RKO (cell line): ENCODE results near the gene GNAQ.

Experiments used
- DNase-seq: peaks from one replicate; pipeline ENCODE4 v3.0.0-alpha.2; 2016; ENCODE audit warnings: low spot score

Gene GNAQ

GRCh38 chr9:77944556-77945243 is 86.9 kb downstream of the GNAQ start:
- DNase-seq: no peak

- no peak for DNase-seq
Measured at GRCh38 chr9:77943057-77943456, 88.6 kb downstream of the GNAQ start.

GRCh38 chr9:77939149-77939668 is 92.4 kb downstream of the GNAQ start:
- DNase-seq: no peak

- no peak for DNase-seq
Measured at GRCh38 chr9:77938163-77938562, 93.4 kb downstream of the GNAQ start.

GRCh38 chr9:77935974-77936373 is 95.6 kb downstream of the GNAQ start:
- no peak for DNase-seq

GRCh38 chr9:77935211-77935610 is 96.4 kb downstream of the GNAQ start:
- DNase-seq: no peak

- no peak for DNase-seq
Measured at GRCh38 chr9:77933976-77934375, 97.6 kb downstream of the GNAQ start.

GRCh38 chr9:77933019-77933418 is 98.6 kb downstream of the GNAQ start:
- DNase-seq: no peak

GRCh38 chr9:77929942-77930341 is 101.7 kb downstream of the GNAQ start:
- no peak for DNase-seq

GRCh38 chr9:77927265-77927664 is 104.3 kb downstream of the GNAQ start:
- DNase-seq: no peak

GRCh38 chr9:77926371-77926878 is 105.2 kb downstream of the GNAQ start:
- DNase-seq: peak; percentile 46

GRCh38 chr9:77922591-77922990 is 109.0 kb downstream of the GNAQ start:
- no peak for DNase-seq

GRCh38 chr9:77917800-77918199 is 113.8 kb downstream of the GNAQ start:
- DNase-seq: no peak

GRCh38 chr9:77916820-77917219 is 114.8 kb downstream of the GNAQ start:
- no peak for DNase-seq

- no peak for DNase-seq
Measured at GRCh38 chr9:77916410-77916819, 115.2 kb downstream of the GNAQ start.

GRCh38 chr9:77915744-77916143 is 115.9 kb downstream of the GNAQ start:
- DNase-seq: no peak

- DNase-seq: no peak
Measured at GRCh38 chr9:77912895-77913693, 118.5 kb downstream of the GNAQ start.

- no peak for DNase-seq
Measured at GRCh38 chr9:77911928-77912327, 119.7 kb downstream of the GNAQ start.

GRCh38 chr9:77910194-77910621 is 121.4 kb downstream of the GNAQ start:
- no peak for DNase-seq

GRCh38 chr9:77909306-77909705 is 122.3 kb downstream of the GNAQ start:
- DNase-seq: no peak

- no peak for DNase-seq
Measured at GRCh38 chr9:77908293-77908692, 123.3 kb downstream of the GNAQ start.

GRCh38 chr9:77907585-77907984 is 124.0 kb downstream of the GNAQ start:
- no peak for DNase-seq

GRCh38 chr9:77906991-77907390 is 124.6 kb downstream of the GNAQ start:
- no peak for DNase-seq
